SW 1271 (cell line): ENCODE results near the gene ANKRD33.
"Not testable (repeated sequence)": the region's sequence is repeated elsewhere in the genome, so short reads cannot be mapped to it uniquely, and the experiment has no call there.

Experiments used
- DNase-seq, 2 experiments: peaks; one replicate each; lab custom pipeline; 2025; lab: John Stamatoyannopoulos, UW

ANKRD33 gene

DNA sequence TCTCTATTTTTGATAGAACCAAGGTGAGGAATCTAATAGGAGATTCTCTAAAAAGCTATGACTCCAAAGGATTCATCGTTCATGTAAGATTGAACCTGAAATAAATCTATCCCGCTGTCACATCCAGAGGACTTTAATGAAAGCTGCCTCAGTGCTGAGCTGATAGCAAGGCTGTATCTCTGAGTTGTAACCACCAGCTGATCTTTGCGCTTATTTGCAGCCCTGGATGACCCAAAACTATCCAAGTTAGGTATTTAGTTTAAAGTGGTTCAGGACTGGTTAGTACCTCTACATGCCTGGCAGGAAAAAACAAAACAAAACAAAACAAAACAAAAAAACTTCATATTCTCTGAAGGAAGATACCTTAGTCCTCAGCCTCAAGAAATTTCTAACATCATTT, 8.8 kb upstream of the ANKRD33 start:
- no peak for DNase-seq

DNA sequence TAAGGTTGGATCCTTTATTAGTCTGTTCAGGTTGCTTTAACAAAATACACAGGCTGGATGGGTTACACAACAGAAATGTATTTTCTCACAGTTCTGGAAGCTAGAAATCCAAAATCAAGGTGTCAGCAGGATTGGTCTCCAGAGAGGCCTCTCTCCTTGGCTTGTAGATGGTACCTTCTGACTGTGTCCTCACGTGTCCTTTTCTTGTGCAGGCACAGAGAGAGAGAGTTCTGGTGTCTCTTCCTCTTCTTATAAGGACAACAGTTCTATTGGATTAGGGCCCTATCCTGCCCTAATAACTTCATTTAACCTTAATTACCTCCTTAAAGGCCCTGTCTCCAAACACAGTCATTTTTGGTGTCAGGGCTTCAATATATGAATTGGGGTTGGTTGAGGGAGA, 4.6 kb upstream of the ANKRD33 start:
- no peak for DNase-seq

DNA sequence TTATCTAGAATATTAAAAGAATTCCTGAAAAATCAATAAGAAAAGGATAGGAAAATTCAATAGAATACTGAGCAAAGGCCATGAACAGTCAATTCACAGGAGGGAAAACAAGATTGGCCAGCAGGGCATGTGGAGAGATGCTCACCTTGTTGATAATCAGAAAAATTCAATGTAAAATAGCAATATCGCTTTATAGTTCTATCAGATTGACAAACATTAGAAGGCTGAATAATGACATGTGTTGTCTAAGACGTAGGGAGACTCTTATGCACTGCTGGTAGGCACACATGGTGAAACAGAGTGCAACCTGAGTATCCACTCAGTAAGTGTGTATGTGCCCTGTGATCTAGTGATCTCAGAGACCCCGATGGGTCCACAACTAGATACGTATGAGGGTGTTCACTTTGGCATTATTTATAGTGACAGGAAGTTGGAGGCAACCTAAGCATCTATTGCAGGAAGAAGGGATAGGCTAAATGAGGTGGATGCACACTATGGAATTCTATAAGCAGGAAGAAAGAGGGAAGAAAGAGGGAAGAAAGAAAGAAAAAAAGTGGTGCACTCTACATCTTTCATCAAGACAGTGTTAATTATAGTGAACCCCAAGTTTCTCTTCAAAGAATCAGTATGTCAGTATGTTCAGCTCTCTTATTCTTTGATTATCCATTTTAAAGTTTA, 3.8 kb upstream of the ANKRD33 start:
- DNase-seq = no peak

DNA sequence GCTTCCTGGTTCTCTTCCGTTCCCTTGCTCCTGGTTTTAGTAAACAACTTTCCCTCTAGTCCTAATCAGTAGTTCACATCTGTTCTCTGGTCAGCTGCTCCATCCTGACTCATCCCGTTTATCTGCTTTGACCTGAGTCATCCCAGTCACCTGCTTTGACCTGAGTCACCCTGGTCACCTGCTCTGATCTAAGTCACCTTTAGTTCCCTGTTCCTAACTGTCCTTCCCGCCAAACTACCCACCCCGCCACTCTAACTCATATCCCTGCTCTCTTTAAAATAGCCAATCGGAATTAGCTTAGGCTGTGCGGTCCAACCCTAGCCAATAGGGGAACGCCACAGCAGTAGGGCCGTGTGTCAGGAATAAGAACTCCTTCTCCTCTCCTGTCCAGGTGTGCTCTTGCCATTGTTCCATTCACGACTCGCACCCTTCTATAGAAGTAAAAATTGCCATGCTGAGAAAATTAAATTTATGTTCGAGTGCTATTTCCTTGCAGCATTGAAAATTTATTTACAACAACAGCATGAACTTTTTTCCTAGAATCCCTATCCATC, 3.1 kb upstream of the ANKRD33 start:
- DNase-seq = peak in 1 of 2 experiments; percentile 10

DNA sequence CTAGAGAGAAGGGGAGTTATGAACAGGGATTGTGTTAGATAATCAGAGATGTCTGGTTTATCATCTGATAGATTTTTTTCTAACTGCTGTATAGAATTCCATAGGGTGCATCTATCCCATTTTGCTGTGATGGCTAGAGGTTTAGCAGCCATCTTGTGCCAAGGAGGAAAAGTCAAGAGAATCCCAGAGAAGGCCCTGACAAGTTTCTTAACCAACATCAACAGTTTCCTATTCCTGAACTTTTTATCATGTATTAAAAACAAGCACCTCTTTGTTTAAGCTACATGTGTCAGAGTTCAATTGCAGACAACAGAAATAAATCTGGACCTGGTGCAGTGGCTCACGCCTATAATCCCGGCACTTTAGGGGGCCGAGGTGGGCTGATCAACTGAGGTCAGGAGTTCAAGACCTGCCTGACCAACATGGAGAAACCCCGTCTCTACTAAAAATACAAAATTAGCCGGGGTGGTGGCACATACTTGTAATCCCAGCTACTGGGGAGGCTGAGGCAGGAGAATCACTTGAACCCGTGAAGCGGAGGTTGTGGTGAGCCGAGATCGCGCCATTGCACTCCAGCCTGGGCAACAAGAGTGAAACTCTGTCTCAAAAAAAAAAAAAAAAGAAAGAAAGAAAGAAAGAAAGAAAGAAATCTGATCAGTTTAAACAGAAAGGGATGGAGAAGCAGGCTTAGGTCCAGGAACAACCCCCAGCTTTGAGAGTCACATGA, 2.4 kb upstream of the ANKRD33 start:
- DNase-seq = not testable (repeated sequence)

DNA sequence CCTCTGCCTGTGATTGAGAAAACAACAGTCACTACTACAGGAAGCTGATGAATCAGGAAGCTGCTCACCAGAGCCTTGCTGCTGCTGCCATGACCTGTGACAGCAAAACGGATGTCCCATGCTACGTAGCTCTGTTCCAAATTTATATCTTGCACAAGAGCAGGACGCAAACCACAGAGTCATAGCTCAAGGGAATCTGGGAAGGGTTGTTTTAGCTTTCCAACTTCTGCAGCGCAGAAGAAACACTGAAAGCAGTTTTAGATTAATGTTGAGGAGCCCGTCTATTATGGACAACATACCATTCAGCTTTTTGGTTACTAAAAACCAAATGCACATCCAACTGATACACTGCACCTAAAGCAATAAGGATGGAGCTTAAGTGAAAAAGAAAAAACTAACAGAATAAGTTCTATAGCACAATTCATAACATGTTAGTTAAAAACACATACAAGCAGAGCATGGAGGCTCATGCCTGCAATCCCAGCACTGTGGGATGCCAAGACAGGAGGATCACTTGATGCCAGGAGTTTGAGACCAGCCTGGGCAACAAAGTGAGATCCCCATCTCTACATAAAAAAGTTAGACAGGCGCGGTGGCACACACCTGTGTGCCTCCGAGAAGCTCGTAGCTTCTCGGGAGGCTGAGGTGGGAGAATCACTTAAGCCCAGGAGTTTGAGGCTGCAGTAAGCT, 1.7 kb upstream of the ANKRD33 start:
- DNase-seq = peak; percentile 54 to 90

DNA sequence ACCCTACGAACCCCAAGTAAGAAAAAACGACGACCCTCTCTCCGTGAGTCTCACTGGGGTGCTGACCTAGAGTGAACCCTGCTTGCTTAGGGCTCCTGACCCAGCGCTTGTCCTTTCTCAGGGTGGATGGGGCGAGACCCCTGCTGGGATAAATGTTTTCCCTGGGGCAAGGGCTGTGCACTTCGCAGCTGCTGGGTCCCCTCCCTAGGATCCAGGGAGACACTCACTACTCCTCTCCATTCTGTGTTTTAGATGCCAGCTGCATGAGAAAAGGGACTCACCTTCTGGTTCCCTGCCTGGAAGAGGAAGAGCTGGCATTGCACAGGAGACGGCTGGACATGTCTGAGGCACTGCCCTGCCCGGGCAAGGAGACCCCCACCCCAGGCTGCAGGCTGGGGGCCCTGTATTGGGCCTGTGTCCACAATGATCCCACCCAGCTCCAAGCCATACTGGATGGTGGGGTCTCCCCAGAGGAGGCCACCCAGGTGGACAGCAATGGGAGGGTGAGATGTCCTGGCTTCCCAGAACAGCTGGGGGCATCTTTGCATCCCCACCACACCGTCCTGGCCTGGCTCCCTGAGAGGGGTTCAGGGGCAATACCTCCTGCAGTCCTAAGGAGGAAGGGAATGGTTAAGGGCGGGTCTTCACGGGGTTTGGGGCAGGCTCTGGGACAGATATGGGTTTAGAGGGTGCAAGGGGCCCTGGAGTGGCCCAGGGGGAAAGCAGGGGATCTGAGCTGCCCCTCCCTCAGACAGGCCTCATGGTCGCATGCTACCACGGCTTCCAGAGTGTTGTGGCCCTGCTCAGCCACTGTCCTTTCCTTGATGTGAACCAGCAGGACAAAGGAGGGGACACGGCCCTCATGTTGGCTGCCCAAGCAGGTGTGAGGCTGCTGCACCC, 663 bp downstream of the ANKRD33 start:
- no peak for DNase-seq

DNA sequence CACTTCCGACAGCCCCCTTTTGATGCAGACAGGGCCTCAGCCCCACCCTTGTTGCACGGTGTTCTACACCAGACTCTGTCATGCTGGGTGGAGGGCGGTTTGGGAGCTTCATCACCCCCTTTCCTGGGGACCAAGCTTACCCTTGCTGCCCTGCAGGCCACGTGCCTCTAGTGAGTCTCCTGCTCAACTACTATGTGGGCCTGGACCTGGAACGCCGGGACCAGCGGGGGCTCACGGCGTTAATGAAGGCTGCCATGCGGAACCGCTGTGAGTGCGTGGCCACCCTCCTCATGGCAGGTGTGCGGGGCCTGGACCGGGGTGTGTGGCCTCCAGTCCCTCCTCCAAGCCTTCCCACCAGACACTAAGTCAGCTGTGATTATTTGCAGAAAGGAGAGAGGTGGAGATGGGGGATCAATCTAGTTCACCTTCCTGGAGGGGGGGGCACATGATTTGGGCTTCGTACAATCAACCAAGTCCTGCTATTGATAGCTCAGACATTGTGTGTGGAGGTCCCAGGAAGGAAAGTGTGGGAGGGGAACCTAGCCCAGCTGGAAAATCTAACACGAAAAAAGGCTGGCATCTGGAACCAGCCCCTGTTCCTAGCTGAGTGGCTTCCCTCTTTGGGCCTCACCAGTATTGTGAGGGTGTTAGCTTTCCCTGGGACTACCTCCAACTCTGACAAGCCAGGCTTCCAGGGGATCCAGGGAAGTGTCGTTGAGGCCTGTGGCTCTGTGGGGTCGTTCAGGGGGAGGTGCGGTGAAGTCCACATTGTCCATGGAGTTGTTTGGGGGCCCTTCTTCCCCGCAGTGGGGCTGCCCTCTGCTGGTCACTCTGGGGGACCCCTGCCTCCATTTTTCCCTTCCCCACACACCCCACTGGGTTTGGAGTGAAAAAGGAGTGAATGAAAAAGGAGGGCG, 1.6 kb downstream of the ANKRD33 start:
- DNase-seq = no peak

DNA sequence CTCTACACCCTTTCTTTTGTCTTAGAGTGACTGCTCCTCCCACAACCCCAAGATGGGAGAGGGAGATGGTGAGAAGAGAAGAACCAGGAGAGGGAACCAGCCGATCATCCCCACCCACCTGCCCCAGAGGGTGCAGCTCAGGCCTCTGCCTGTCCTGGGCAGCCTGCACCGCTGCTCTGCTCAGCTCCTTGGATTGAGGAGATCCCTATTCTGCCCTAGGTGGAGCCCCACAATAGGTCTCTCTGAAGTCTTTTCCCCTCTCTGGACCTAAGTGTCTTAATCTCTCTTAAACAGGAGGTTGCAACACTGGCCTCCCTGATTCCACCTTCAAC, 2.2 kb downstream of the ANKRD33 start:
- peak in 1 of 2 experiments; percentile 6 for DNase-seq

DNA sequence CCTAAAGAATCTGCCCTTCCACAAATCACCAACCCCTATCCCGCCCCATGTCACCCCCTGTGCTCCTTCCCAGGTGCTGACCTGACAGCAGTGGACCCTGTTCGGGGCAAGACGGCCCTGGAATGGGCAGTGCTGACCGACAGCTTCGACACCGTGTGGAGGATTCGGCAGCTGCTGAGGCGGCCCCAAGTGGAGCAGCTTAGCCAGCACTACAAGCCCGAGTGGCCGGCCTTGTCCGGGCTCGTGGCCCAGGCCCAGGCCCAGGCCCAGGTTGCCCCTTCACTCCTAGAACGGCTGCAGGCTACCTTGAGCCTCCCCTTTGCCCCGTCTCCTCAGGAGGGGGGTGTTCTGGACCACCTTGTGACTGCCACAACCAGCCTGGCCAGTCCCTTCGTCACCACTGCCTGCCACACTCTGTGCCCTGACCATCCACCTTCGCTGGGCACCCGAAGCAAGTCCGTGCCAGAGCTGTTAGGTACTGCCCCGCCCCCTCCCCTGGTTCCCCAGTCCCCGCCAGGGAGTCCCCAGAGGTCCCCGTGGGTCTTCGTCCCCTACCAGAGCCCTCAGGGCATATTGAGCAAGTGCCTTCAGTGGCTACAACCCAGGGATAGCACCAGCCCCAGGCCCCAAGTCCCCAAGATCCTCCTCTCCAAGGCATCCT, 2.7 kb downstream of the ANKRD33 start:
- DNase-seq = no peak

DNA sequence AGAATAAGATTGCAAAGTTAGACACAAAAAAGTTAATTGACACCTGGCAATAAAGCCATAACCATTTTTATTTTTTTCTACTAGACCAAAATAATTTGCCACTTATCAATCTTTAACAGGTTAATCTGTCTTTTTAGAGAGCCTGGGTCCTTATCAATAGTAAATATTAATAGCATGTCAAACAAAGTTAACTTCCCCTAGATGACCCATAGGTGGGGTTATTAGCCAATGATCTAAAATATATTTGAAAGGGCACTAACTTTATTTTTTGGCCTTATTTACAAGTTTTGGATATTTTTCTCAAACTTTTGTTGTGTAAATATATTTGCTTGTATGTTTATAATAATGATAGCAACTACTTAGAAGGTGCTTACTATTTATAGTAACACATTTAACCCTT, 3.9 kb downstream of the ANKRD33 start:
- peak in 1 of 2 experiments; percentile 17 for DNase-seq

DNA sequence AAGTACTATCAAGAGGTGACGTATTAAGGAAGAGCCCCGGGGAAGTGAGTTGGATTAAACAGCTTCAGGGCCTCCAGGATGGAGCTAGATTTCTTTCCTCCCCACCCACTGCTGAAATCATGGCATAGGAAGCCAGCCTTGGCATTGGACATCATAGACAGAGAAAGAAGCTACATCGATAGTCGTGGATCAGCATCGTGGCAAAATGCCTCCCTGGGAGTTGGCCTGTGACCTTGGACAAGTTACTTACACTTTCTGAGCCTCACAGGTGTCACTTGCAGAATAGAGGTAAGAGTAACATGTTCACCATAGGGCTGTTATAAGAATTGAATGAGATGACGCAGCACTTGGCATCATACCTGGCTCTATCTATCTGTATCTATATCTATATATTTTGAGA, 5.9 kb downstream of the ANKRD33 start:
- DNase-seq = no peak

DNA sequence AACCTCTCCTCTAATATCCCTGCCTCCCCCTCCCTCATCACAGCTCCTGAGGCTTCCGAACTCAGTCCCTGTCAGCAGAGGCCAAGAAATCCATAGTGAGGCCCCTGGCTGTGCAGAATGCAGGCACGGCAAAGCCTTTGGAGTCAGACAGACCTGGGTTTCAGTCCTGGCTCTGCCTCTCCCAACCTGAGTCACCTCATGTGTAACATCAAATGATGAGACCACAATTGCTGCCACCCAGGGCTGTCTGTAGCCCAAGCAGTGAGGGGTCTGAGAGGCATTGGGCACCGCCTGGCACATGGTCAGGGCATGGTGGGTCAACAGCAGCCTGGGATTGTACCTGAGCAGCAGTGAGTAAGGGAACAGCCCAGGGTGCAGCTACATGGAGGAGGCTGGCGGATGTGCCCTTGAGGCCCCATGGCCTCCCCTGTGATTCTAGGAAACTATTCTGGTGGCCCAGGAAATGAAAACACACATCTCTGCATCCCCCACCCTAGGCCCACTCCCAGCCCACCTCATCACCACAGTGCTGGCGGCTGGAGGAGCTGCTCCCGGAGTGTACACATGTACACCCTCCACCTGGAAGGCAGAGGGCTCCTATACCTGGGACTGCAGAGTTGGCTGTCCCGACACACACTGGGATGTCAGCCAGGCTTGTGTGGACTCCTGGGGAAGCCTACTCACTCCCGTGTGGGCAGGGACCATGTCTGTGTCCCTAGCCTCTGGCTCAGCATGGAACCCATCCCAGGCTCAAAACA, 7.7 kb downstream of the ANKRD33 start:
- no peak for DNase-seq

DNA sequence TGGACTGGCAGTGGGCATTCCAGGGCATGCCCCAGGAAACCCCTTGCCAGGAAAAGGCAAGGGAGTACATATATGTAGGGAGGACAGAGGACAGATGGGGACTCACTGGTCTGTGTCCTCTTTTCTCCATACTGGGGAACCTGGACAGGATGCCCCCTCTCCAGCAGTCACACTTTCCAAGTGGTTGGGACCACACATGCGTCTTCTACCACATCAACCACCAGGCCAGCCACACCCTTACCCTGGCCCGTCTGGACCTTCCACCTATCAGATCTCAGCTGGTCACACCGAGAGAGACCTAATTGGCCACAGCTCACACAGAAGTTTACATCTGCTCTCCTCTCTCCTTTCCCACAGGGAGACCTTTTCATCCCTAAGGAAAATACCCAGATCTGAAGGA, 8.3 kb downstream of the ANKRD33 start:
- DNase-seq = no peak

DNA sequence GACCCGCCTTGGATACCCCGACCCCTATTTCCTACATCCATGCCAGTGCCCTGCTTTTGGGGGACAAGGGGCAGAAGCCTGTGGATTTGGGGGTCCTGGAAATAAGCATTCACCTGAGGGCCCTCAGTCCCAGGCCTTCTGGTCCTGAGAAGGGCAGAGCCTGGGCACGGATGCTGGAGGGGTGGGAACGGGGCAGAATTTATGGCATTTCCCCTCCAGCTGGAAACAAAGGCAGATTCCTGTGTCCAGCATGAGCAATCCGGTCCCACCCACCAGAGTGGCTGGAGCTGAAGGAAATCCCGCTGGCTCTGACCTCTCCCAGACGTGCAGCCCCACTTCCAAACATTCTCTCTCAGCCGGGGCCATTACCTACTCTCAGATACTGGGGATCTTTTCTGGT, 9.3 kb downstream of the ANKRD33 start:
- DNase-seq = no peak

DNA sequence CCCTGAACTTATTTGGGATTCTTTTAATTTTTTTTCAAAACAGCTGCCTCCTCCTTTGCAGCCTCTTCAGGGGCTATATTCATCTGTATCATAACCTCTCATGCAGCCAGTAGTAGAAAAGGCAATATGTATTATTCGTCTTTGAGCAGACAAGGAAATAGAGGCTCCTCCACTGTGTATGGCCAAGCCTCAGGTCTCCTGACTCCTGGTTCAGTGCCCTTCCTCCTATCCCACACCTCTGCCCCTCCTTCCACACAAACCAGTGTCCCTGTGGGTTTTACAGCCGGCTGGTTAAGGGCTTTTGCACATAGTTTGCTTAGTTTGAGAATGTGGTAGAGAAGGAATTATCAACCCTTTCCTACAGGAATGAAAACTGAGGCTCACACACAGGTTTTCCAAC, 10.6 kb downstream of the ANKRD33 start:
- DNase-seq = no peak

DNA sequence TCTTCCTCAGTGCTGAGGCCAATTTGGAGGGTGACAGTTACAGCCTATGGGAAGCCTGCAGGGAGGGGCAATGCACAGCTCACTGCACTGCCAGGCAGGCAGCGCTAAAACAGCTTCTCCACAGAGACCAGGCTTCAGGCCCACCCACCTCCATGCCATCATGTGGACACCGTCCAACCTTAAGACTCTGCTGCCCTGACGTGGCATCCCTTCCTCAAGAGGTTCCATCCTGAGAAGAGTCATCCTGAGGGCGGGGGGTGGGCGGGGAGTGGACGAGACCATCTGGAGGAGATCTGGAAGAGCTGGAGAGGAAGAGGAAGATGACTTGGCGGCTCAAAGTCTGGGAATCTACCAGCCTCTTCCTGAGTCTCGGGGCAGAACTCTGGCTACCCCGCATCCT, 11.0 kb downstream of the ANKRD33 start:
- DNase-seq = no peak

DNA sequence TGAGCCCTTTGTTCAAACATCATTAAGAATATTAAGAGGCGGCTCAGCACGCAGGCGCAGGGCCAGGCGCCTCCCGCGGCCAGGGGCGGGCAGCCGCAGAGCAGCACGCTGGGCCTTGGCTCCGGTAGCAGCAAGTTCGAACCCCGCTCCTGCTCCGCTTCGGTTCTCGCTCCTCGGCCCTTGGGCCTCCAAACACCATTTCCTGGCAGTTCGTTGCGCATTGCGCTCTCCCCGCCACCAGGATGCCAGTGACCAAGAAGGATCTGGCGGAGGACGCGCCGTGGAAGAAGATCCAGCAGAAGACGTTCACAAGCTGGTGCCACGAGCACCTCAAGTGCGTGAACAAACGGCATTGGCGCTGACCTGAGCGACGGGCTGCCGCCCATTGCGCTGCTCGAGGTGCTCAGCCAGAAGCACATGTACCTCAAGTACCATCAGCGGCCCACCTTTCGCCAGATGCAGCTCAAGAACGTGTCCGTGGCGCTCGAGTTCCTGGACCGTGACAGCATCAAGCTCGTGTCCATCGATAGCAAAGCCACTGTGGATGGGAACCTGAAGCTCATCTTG, 12.5 kb downstream of the ANKRD33 start:
- DNase-seq = no peak

DNA sequence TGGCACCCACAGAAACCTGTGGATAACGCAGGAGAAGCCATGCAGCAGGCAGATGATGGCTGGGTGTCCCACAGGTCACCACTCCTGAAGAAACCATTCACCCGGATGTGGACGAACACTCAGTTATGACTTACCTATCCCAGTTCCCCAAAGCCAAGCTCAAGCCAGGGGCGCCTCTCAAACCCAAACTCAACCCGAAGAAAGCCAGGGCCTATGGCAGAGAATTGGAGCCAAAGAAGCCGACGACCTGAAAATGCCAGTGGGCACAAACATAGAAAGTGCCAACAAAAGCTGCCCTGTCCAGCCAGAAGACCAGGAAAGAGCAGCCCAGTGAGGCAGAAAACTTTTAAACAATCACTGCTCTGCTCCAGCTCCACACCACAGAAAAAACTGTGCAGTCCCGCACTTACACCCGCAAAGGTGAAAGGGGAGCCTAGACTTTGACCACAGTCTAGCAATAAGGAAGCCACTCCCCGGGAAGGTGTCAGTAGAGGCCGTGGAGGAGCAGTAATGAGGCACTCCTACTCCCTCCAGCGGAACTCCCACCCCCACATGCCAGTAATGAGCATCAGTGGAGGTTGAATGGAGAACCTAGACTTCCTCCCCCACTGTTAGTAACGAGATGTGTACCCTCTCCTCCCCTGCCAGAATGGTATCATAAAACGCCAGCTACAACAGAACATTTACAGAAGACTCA, 13.4 kb downstream of the ANKRD33 start:
- DNase-seq = no peak
